Thyroid gland (tissue), 4 donors: ENCODE measurements around the gene CLMN.

Source experiments
- CTCF ChIP-seq, 6 experiments: fragments of 200-600 bp in 3 of 6; fragments of 450-650 bp in 3 of 6; sonication (generic) in 3 of 6; IDR thresholded peaks; one replicate each; pipeline ENCODE4 v1.5.1; 2016 to 2019; ENCODE audit warnings: antibody characterized with exemption in 6 of 6, mild to moderate bottlenecking in 2 of 6, inconsistent platforms in 1 of 6, moderate library complexity in 1 of 6
- POLR2A ChIP-seq, 2 donors: fragments of 450-650 bp; IDR thresholded peaks; one replicate each; pipeline ENCODE4 v1.6.1; 2017; ENCODE audit warnings: antibody characterized with exemption in 2 of 2, mild to moderate bottlenecking in 2 of 2, moderate library complexity in 1 of 2

GRCh38 chr14:95359994-95360826, 40.5 kb upstream of the CLMN start:
- TF ChIP-seq CTCF (IDR thresholded peaks at IDR 0.05), result no peak
- no peak for TF ChIP-seq POLR2A (IDR thresholded peaks at IDR 0.05)
